ENCODE results near the gene ARL6IP6.
"Not testable (repeated sequence)": the region's sequence is repeated elsewhere in the genome, so short reads cannot be mapped to it uniquely, and the experiment has no call there.

ARL6IP6 gene

DNA sequence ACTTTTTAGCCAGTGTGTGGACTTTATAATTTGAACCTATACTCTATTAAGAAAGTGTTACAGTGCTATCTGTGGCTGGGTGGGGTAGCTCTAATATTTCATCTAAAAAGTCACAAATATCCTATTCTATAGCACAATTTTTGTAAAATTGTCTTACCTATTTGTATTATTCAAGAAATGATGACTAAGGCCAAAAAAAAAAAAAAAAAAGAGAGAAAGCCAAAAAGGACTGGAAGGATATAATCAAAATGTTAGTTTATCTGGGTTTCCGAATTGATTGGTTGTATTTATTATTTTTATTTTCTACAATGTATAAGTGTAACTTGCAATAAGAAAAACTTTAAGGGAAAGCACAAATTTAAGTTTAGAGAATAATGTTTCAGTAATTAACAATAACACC is 5.5 kb downstream of the ARL6IP6 start:
- DNase-seq = no peak

DNA sequence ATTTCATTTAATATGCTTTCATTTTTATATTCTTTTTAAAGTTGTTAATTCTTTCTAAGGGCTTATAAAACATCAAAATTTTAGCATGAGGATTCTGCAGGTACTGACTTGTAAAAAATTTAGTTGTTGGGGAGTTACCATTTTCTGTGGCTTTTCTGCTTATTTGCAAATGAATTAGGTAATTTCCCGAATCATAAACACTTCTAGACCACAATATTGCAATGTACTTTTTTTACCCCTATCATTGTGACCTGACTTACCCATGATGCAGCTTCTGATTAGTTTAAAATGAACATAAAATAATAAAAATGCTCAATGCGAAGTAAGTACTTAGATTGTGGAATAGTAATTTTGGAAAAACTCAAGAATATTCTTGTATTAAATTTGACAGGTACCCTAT is 11.4 kb downstream of the ARL6IP6 start:
- DNase-seq = no peak

DNA sequence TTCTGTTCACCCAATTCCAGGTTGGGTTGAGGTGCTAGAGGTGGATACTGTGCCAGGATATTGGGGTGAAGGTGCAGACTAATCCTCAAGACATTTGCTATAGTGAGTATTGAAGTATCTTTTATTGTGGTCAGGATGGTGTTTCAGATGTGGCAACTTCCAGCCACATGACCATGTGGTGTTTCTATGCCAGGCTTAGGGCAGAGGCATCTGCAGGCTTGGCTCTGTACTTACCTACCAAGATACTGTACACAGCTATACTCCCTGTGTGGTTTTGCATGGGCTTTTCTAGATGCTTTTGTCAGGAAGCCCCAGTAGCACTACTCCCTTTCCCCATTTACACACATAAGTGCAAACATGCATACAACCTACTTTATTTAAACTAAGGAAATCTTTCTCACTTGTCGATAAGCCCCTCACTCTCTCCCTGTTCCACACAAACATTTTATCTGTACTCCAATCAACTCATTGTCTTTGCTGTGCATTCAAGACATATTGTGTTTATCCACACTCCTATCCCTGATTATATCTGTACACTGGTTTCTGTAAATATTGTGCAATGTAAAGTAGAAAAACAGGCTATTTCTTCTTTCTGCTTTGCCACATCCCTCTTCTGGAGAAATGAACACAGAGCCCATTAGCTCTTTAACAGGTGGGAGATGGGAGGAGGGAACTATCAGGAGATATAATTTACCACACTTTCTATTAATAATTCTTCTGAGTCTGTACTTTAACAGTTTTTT is 12.3 kb downstream of the ARL6IP6 start:
- no peak for DNase-seq

DNA sequence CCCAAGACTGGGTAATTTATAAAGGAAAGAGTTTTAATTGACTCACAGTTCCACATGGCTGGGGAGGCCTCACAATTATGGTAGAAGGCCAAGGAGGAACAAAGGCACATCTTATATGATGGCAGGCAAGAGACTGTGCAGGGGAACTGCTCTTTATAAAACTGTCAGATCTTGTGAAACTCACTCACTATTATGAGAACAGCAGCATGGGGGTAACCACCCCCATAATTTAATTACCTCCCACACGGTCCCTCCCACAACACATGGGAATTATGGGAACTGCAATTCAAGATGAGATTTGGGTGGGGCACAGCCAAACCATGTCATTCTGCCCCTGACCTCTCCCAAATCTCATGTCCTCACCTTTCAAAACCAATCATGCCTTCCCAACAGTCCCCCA is 19.1 kb downstream of the ARL6IP6 start:
- DNase-seq = not testable (repeated sequence)

DNA sequence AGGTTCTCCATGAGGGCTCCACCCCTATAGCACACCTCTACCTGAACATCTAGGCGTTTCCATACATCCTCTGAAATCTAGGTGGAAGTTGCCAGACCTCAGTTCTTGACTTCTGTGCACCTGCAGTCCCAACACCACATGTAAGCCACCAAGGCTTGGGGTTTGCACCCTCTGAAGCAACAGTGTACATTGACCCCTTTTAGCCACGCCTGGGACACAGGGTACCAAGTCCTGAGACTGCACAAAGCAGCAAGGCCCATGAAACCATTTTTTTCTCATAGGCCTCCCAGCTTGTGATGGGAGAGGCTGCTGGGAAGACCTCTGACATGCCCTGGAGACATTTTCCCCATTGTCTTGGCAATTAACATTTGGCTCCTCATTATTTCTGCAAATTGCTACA is 20.0 kb downstream of the ARL6IP6 start:
- no peak for DNase-seq

DNA sequence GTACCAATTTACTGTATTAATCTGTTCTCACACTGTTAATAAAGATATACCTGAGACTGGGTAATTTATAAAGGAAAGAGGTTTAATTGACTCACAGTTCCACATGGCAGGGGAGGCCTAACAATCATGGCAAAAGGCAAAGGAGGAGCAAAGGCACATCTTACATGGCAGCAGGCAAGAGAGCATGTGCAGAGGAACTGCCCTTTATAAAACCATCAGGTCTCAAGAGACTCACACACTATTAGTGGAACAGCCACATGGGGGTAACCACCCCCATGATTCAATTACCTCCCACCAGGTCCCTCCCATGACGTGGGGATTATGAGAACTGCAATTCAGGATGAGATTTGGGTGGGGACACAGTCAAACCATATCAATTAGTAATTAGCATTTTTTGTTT is 21.3 kb downstream of the ARL6IP6 start:
- DNase-seq = not testable (repeated sequence)

DNA sequence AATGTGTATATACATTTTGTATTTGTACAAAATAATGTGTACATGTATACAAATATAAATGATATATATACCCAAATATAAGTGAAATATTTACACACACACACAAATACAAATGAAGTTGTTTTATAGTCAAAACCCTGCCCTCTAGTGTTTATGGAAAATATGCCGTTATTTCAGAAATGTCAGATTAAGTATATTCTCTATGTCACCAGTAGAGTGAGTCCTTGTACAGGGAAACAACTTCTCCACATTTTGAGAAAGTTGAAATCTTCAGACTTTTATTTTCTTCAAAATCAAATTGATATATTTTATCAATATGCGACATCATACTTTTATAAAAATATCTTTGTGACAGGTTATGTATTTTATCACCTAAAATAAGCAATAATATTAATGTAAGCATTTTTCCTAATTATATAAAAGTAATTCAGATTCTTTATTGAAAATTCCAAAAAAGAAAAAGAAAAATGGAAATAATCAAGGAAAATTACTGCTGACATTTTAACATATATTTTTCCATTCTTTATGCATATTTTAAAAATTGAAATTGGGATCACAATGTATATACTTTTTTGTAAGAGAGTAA is 22.4 kb downstream of the ARL6IP6 start:
- DNase-seq = peak; percentile 3

DNA sequence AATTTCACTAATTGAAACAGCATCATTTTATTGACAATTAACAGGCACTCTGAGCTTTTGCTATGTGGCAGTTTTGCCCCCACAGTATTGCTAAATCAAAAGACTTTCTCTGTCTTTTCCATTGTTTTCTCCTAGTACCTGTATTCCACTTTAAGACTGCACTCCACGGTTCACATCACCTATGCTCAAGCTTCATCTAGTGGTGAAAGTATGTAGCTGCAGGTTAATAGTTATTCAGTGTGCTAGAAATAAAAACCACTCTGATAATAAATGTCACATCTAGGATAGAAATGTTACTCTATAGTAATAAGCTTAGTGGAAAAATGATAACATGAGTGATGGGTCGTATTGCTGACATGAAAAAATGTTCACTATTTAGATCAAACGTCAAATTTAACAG is 24.6 kb downstream of the ARL6IP6 start:
- no peak for DNase-seq

DNA sequence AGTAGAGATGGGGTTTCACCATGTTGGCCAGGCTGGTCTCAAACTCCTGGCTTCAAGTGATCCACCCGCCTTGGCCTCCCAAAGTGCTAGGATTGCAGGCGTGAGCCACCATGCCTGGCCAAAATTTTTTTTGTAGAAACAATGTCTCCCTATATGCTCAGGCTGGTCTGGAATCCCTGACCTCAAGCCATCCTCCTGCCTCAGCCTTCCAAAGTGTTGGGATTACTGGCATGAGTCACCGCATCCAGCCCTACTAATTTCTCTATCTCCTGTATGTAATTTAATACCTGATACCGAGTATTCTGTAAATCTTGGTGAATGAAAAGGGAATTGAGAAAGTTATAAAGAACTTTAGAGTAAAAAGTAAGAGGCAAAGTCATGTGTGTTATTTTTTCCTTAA is 29.3 kb downstream of the ARL6IP6 start:
- not testable (repeated sequence) for DNase-seq

DNA sequence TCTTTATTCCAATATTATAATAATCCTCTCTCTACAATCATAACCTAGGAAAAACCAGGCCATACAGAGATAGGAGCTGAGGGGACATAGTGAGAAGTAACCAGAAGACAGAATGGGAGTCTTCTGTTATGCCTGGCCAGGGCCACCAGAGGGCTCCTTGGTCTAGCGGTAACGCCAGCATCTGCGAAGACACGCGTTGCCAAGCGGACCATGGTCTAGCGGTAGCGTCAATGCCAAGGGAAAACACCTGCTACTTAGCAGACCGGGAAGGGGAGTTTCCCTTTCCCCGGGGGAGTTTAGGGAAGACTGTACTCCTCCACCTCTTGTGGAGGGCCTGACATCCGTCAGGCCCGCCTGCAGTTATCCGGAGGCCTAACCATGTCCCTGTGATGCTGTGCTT is 36.6 kb downstream of the ARL6IP6 start:
- DNase-seq = no peak

DNA sequence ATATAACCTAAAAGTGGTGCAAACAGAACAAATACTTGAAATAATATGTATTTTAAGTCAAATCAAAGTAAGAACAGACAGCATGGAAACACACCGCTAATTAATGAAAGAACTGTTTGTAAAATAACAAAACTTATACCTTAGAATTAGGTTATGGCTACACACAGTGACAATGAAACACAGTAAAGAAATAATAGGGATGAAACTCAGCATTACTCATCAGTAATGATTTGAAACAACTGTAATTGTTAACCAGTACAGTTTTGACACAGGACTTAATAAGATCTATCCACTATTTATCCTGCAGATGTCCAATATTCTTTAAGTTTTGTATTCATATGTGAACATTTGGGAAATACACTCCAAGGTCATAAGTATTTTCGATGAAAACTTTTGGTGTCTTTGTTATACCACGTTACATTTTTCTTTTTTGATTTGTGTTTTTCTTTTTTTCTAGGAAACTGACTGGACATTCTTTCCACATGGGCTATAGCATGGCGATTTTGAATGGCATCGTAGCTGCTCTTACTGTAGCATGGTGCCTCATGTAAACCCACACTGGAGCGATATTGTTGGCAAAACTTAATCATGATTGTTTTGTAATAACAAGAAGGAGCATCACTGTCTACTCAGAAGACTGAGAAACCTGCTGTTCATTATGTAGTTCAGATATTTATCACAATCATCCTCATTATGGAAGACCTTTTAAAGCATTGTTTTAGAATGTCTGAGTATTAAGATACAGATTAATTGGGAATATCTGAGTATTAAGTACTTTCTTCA is 41.1 kb downstream of the ARL6IP6 start:
- no peak for DNase-seq

DNA sequence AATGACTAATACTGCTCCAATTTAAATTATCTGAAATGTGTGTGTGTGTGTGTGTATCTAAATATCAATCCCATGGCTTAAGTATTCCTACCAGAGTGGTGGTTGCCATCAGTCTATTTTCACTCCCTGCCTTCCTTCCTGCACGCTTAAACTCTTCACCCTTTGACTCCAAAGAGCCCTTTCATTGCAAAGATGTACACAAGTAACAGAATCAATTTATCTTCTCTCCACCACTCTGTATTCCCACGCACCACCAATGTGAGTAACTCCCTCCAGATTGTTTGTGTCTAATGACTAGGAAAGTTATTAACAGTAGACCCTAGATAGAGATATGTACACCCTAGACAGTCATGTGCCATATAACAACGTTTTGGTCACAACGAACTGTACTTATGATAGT is 42.8 kb downstream of the ARL6IP6 start:
- DNase-seq = no peak

DNA sequence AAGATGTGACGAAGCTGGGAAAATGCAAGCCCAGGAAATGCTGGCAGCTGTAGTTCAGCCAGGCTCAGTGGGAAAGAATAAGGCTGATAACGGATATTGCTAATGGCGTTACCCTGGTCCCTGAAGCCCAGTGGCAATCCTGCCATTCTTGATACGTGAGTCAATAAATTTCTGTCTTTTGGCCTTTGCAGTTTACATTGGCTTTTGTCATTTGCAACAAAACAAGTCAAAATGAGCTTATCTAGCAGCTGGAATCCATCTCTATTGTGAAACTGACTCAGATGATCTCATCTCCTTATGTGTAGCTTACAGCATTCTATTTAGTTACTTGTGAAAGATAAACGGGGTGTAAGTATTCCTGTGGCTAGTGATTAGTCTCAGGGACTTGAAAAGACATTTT is 43.8 kb downstream of the ARL6IP6 start:
- no peak for DNase-seq

DNA sequence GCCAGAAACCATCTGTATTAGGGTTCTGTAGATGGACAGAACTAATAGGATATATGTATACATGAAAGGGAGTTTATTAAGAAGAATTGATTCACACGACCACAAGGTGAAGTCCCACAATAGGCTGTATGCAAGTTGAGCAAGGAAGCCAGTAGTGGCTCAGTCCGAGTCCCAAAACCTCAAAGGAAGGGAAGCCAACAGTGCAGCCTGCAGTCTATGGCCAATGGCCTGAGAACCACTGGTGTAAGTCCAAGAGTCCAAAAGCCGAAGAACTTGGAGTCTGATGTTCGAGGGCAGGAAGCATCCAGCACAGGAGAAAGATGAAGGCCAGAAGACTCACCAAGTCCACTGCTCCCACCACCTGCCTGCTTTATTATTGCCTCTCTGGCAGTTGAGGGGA is 44.8 kb downstream of the ARL6IP6 start:
- DNase-seq = not testable (repeated sequence)

DNA sequence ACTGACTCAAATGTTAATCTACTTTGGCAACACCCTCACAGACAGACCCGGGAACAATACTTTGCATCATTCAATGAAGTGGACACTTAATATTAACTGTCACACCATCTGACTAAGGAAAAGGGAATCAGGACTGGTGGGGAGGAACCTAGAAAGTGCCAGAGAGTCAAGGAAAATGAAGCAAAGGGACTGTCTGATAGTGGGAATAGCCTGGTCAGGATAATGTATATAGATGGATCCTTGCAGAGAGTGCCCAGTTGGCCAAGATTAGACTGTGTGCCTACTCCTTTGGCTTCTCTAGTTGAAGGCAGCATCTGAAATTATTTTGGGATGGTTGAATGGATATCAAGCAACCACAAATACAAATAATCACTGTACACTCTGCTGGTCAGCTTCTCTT is 45.2 kb downstream of the ARL6IP6 start:
- DNase-seq = no peak

DNA sequence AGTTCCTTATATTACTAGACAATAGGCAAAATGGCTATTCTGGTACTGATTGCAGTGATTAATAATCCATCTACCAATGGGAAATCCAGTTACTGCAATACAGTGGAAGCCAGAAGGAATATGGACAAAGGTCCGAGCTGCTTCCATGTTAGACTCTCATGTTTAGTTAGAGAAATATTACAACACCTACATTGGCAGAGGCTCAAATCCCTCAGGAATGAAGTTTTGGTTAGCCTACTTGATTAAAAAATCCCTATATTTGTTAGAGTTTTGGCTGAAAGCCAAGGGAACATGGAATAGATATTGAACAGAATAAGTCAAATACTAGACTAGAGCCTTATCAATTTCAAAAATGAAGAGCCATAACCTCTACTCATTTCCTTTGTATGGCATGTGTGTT is 48.5 kb downstream of the ARL6IP6 start:
- DNase-seq = no peak

DNA sequence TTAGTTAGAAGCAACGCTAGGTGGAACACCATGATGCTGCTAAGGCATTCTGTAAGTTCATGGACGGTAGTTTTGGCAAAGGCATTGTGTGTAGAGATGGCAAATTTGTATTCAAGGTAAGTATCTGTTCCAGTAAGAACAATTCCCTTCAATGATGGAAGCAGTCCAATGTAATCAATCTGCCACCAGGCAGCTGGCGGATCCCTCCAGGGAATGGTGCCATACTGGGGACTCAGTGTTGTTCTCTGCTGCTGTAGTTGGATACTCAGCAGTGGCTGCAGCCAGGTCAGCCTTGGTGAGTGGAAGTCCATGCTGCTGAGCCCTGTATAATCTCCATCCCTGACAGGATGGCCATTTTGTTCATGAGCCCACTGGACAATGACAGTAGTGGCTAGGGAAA is 62.8 kb downstream of the ARL6IP6 start:
- no peak for DNase-seq

DNA sequence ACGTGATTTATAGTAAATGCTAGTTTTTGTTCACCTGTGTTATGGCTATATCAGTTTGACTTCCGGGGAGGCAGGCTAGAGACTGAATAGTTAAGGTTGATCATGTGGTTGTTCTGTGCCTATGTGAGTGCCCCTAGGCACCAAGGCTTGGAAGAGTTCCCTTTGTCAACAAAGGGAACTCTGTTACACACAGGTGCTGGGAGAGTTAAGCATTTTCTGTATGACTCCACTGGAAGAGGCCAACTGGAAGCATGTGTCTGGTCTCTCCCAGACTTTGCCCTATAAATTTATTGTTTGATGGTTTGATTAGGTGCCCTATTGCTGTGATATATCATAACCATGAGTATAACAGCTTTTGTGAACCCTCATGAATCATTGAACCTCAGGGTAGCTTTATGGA is 63.8 kb downstream of the ARL6IP6 start:
- no peak for DNase-seq

DNA sequence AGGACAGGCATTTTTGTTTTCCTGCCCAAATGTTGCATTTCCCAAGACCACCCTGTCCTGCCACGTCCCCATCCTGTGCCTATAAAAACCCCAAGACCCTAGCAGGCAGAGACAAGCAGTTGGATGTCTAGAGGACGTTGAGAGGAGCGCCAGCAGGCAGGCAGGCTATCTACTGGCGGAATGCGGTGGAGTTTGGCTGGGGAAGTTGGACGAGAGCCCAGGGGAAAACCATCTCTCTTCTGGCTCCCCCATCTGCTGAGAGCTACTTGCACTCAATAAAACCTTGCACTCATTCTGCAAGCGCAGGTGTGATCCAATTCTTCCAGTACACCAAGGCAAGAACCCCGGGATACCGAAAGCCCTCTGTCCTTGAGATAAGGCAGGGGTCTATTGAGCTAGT is 72.5 kb downstream of the ARL6IP6 start:
- DNase-seq = no peak

DNA sequence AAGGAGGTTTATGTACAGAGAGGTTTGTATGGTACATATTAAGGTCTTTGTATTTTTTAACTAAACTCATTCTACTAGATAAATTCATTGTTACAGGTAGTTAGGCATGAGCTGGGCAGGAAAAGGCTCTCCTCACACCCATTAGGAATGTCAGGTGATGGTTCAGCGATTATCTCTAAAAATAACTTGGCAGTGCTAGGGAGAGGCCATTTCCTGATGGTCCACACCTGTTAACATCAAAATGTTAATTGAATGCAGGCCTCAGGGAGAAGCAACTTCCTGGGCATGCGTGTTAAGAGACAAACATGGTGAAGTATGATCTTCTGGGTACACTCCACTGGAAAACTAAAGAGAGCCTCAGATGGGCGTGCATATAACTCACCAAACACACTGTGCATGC is 73.6 kb downstream of the ARL6IP6 start:
- no peak for DNase-seq

DNA sequence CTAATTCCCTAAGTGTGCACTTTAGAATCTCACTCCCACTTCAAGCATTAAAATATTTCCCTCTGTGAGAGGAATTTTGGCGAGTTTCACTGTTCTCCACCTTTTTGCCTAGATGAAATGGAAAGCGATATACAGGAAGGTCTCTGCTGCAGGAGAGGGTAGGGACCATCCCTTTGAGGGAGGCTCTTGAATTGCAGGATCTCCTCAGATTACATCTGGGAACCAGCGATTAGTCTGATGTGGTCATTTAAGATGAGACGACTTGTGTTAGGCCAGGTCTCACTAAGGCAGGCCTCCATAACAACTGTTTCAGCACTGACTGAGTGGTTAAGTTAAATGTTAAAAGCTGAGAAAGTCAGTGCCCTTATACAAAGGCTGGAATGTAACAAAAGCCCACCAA is 74.6 kb downstream of the ARL6IP6 start:
- no peak for DNase-seq

DNA sequence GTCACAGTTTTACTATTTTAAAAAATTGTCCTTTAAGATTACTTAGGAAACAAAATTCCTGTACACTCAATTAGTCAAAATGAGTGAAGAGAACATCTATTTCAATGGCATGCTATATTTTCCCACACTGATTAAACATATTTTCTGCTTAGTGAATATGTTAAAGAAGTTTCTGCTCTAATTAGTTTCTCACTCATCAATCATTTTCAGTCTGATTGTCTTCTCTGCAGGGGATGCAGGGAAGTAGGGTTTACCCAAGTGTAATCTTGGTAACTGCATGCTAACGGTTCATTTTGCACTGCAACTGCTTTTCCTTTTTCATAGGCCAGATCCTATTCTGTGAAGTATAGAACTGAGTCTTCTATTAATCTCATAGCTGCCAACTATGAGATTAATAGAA is 78.5 kb downstream of the ARL6IP6 start:
- no peak for DNase-seq

DNA sequence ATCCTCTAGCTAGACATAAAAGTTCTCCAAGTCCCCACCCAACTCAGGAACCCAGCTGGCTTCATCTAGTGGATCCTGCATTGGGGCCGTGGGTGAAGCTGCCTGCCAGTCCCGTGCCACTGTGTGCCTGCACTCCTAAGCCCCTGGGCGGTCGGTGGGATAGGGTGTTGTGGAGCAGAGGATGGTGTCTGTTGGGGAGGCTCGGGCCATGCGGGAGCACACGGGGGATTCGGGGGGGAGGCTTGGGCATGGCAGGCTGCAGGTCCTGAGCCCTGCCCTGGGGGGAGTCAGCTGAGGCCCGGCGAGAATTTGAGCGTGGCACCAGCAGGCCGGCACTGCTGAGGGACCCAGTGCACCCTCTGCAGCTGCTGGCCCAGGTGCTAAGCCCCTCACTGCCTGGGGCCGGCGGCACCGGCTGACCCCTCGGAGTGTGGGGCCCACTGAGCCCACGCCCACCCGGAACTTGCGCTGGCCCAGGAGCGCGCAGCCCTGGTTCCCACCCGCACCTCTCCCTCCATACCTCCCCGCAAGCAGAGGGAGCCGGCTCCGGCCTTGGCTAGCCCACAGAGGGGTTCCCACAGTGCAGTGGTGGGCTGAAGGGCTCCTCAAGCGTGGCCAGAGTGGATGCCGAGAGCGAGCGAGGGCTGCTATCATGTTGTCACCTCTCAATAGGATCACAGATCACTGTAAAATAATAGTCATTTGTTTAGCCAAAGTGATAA is 86.4 kb downstream of the ARL6IP6 start:
- DNase-seq = no peak

DNA sequence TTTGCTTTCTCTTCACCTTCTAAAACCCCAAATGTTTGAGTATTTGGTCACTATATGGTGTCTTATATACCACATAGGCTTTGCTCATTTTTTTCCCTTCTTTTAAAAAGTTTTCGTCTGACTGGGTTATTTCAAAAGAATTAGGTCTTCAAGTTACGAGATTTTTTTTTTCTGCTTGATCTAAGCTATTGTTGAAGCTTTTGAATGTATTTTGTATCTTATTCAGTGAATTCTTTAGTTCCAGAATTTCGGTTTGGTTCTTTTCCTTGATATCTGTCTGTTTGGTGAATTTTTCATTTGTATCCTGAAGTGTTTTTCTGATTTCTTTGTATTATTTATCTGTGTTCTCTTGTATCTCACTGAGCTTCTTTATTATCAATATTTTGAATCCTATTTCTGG is 93.5 kb downstream of the ARL6IP6 start:
- DNase-seq = no peak
